Measurements from ENCODE around the gene CPNE9.

The CPNE9 gene

DNA sequence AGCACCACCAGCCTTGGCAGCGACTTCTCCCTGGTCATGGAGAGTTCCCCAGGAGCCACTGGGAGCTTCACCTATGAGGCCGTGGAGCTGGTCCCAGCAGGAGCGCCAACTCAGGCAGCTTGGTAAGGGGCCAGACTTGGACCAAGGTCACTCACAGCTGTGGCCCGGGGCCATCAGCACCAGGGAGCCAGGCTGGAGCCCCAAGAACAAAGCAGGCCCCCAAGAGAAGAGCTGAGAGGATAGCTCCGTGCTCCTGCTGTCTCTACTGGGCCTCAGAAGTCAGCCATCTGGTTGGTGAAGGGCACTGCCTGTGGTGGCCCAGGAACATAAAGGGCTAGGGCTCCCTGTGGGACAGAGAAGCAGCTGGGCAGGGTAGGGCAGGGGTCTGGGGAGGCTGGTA, 14.7 kb upstream of the CPNE9 start:
- no peak for FAIRE-seq

DNA sequence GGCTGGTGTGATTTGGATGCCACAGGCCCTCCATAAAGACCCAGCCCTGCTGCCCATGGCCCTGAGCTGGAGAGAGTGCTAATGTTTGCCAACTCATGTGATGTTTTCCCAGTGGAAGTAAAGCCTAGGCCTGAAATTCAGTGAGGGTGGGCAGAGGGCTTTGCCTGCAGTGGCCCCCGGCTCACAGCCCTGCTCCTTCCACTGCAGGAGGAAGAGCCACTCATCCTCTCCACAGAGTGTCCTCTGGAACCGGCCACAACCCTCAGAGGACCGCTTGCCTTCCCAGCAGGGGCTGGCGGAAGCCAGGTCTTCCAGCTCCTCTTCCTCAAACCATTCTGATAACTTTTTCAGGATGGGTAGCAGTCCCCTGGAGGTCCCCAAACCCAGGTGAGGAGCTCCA, 13.9 kb upstream of the CPNE9 start:
- no peak for FAIRE-seq

DNA sequence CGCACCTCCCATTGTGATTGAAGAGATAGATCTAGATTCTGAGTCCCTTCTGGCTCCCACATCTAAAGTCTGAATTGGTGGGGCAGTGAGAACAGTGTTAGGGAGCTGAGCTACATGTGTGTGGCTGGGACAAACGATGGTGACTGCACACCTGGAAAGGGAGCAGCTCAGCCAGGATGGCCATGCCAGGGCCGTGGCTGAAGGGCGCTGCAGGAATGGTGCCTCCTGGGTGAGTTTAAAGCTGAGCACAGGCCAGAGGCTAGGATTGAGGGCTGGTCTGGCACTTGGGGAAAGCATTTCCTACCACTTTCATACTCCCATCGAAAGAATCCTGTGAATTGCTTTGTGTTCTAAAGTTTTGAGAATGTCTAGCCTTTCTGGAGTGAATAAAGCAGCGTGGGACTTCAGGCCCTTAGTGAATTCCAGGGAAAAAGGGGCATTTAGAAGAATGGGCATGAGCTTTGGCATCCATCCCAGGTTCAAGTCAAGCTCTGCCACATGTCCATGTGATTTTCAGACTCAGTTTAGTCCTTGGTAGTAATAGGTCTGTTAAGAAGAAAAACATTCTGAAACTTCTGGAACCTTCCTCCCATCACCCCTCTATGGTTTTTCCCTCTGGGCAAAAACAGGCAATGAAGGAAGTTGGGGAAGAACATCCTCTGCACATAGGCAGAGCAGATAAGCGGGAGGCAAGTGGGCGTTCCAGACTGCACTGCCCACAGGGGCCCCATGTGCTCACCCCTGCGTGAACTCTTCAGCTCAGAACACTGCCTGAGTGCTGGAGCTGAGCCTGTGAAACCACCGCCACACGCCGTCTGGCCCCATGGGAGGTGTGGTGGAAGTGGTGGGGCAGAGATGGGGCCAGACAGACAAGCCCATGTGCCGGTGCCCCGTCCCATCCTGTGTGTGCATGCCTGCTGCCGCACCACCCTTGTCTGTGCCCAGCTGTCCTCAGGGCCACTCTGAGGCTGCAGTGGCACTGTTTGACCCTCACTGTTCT, 12.9 kb upstream of the CPNE9 start:
- no peak for FAIRE-seq

DNA sequence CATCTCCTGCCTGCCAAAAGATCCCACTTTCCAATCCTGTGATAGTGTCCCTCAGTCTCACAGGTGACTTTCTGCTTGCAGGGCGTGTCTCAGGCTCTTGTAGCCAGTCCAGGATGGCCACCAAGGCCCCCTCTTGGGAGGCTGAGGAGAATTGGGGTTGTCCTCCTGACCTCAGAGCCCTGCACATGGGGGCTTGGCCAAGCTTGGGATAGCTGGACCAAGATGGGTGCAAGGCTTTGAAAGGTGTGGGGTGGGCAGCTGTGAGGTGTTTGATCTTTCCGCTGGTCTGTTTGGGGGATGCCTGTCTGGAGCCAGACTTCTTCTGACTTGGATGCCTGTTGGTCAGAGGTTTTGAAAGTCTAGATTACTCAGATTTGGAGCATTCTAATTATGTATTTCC, 12.0 kb upstream of the CPNE9 start:
- no peak for FAIRE-seq

DNA sequence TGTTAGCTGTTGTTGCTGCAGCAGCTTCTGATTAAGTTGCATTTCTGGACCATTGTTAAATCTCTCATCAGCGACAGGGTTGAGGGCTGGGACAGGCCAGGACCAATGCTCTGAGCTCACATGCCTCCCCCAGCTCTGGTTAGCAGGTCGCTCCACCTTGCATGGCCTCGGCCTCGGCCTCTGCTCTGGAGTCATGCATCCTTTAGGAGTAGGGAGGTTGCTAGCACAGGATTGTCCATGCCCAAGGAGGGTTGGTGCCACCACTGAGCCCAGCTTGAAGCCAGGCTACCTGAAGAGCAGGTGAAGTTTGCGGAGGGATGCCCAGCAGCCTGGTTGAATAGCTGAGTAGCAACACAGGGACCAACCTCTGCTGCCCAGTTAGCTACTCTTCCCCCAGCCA, 11.2 kb upstream of the CPNE9 start:
- FAIRE-seq = no peak

DNA sequence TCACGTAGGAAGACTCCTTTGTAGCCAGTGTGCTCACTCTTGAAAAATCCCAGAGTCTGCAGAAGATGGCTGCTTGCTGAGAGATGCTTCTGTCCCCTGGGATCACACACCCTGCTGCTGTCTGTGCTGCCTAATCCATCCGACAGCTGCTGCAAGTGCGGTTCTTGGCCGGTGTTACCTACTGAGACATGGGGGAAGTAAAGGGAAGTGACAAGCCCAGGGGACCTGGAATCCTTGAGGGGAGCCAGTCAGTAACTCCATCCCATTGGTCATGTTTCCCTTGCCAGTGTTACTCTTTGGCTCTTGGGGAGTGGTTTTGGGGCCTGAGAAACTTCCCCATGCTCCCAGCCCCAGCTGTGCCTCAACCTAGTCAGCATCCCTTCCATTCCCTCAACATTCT, 8.3 kb upstream of the CPNE9 start:
- FAIRE-seq = no peak

DNA sequence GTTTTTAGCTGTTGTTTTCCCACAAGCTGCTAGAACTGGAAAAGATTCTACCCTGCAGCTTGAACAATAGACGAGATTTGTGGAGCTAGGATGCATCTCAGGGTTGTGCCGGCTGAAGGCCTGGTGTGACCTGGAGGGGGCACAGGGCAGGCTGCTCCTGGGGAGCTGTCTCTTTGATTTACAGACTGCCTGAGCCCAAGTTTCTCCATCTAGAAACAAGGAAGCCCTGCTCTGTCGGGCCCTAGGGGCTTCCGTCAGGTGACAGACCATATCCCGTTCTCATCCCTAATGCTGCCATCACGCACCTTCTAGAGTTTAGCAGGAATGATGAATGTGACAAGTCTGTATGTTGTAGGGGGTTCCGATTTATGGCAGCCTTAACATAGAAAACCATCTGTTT, 7.9 kb upstream of the CPNE9 start:
- no peak for FAIRE-seq

DNA sequence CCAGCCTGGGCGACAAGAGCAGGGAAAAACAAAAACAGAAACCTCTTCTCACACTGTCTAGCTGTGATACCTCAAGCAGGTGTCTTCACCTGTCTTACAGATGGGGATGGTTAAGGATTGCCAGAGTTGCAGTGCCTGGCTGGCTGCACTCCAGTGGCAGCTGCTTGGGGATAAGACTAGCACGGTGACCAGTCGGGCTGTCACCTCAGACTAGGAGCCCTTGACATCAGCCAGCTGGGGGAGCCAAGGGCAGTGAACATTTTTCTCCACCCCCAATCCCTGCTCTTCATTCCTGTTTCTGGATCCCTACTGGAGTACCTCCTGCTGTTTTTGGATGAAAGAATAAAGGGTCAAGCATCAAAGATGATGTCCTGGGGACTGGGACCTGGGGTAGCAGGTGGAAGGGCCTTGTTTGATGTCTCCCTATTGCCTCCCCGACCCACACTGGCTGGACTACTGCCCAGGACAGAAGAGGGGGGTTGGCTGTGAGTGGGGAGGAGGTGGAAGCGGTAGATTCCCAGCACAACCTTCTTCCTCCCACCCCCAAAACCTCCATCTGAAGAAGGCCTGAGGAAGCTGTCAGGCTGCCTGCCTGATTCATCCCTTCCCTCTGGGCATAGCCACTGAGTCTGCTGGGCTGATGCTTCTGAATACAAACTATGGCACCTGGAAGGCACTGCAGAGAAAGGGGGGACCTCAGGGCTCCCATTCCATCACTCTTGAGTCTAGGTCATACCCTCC, 7.0 kb upstream of the CPNE9 start:
- FAIRE-seq = no peak

DNA sequence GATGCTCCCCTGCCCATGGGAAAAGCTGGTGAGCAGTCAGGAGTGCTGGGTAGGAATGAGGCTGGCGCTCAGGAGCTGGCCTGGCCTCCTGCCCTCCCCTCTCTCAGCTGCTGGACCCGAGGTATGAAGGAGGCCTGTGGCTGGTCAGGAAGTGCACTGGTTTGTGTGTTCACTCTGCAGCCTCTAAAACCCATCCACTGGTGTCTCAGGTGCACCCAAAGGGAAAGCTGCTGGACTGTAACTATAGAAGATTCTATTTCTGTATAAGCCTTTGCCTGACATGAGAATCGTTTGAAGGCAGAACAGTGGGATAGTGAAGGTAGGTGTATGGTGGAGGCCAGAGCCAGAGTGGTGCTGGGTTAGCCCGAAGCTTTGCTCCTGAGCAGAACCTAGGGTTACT, 5.7 kb upstream of the CPNE9 start:
- no peak for FAIRE-seq

DNA sequence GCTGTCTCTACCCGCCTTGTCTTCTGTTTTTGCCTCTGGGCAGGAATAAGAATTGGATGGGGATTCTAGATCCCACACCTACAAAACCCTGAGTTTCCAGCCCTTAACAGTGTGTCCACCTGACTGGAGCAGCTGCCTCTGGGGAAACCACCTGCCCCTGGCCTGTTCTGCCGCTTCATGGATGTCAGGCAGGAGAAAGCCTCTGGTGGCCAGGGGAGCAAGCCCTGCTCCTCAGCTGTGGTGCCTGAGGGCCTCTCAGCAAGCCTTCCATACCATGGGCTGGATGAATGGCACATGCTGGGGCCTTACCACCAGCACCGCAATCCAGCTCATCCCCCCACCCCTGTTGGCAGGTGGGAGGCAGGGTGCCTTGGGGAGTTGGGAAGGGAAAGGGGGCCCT, 5.3 kb upstream of the CPNE9 start:
- no peak for FAIRE-seq

DNA sequence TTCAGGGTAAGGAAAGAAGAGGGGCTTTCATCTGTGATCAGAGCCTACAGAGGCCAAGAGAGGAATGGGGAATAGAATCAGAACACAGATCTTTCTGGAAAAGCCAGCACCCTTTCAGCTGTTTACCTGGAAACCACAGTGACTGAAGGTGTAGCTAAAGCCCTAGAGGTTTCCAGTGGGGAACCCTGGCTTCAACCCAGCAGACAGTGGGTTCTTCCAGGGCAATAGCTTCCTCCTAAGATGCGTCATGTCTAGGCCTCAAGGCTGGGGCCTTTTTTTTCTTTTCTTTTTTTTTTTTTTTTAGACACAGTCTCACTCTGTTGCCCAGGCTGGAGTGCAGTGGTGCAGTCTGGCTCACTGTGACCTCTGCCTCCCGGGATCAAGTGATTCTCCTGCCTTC, 3.1 kb upstream of the CPNE9 start:
- no peak for FAIRE-seq

DNA sequence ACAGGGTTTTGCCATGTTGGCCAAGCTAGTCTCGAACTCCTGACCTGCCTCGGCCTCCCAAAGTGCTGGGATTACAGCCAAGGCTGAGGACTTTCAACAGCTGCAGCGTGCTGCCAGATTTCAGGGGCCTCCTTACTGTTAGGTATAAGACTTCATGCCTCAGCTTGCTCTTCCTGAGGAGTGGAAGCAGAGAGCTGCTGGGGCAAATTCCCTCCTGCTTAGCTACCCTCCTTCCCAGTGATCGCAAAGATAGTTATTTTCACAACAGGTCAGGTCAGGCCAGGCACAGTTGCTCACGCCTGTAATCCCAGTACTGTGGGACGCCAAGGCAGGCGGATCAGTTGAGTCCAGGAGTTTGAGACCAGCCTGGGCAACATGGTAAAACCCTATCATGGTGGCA, 2.6 kb upstream of the CPNE9 start:
- FAIRE-seq = no peak

DNA sequence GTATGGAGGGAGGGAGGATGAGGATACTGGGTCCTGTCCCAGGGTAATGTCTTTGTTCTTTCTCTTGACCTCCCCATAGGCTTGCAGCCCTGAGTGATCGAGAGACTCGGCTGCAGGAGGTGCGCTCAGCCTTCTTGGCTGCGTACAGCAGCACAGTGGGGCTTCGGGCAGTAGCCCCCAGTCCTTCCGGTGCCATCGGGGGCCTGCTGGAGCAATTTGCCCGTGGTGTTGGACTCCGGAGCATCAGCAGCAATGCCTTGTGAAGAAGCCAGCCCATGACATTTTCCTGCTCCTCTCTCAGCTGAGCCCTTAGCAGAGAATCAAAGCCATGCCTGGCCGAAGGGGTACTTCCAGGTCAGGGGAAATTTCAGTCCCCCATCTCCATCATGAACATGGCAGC, 1.9 kb upstream of the CPNE9 start:
- no peak for FAIRE-seq

DNA sequence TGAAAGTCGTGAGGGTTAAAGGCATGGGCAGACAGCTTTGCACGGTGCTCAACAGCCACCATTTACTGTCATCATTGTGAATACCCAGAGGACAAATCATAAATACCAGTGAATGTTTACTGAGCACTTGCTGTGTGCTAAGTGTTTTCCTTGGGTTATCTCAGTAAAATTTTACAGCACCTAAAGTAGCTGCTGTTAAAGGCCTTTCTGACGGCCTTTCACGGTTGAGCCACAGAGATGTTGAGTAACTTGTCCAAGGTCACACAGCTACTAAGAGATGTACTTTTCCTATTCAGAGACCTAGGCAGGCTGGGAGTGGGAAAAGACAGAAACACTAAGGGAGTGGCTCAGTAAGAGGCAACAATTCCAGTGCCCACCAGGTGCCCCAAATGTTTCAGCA, 393 bp upstream of the CPNE9 start:
- FAIRE-seq = no peak

DNA sequence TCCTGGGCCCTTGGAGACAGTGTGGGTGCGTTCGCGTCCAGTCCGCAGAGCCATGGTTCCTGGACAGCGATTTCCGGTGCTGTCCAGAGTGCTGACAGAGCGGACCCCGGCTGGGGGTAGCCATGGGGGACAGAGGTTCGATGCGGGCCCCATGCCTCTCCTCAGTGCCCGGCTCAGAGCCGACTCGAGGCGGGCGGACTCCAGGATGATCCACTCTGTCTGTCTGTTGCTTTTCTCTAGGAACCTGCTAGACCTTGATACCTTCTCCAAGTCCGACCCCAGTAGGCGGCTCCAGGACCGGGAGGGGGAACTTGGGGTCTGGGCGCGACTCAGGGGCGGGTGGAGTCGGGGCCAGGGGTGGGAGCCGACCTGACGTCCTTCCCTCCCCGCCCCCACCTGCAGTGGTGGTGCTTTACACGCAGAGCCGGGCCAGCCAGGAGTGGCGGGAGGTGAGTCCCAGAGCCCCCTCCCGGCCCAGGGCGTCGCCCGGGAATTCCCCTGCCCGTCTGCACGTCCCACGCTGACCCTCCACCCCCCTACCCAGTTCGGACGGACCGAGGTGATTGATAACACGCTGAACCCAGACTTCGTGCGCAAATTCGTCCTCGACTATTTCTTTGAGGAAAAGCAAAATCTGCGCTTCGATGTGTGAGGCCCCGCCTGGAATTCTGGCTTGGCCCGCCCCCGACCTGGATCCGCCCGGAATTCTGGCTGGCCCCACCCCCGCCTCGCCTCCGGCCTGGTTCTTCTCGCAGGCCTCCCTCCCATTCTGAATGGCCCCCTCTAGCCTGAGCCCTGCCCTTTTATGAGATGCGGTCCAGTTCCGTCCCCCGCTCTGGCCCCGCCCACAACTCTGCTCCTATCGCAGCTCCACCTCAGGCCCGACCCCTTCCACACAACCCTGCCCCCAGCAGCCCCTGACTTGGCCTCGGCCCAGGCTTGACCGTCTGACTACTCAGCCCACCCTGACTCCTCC, 1.0 kb downstream of the CPNE9 start:
- FAIRE-seq = no peak

DNA sequence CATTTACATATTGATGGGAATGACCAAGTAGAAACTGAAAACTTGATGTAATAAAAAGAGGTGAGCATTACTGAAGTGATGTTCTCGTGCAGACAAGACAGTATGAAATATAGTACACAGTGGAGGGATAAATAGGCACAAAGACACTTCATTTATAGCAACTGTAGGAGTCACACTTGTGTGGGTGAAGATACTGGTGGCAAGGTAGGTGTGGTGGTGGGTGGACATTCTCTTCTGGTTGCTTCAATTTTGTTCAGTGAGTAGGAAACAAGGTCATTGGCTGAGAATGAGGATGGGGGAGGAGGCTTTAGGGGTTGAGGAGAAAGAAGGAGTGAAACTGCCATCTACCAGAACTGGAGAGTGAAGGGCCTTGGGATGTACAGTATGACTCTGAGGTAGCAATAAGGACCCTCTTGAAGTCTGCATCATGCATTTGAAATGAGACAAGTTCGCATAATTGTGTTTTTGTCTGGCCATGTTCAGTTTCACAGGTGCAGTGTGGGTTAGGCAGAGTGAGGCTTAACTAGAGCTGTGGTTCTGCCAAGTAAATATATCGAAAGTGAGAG, 6.6 kb downstream of the CPNE9 start:
- FAIRE-seq = no peak

DNA sequence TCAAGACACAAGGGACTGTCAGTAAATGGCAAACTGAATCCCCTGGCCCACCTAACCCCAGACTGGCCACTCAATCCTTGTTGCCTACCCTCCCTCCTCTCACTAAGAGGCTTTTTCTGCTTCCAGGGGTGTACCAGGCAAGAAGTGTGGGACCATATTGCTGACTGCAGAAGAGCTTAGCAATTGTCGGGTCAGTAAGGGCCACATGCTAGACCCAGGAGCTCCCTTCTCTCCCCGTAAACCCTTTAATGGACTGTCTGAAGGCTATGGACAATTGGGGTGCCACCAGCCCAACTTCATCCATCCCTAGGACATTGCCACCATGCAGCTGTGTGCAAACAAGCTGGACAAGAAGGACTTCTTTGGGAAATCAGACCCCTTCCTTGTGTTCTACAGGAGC, 8.8 kb downstream of the CPNE9 start:
- no peak for FAIRE-seq

DNA sequence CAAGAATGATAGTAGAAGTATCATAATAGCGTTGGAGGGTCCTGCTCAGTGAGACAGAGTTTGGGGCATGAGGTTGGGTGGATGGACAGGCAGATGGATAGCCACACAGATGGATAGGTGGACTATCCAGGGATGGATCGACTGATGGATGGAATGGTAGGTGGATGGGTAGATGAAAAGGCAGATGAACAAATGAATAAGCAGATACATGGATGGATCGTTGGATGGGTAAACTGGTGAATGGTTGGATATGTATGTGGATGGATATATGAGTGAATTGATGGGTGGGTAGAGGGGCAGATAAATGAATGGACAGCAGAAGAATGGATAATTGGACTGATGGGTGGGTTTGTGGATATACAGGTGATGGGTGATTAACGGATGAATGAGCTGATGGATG, 9.5 kb downstream of the CPNE9 start:
- no peak for FAIRE-seq

DNA sequence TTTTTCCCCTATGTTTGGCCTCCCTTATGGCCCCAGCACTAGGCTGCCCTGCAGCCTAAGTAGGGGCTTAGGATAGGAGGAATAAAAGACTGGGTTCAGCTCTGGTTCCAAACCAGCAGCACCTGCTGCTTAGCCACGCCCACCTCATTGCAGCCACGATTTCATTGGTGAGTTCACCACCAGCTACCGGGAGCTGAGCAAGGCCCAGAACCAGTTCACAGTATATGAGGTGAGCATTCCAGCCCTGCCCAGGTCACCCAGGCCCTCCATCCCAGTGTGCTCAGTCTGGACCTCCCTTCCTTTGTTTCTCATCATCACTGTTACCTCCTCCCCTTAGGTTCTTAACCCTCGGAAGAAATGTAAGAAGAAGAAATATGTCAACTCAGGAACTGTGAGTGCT, 11.5 kb downstream of the CPNE9 start:
- FAIRE-seq = no peak

DNA sequence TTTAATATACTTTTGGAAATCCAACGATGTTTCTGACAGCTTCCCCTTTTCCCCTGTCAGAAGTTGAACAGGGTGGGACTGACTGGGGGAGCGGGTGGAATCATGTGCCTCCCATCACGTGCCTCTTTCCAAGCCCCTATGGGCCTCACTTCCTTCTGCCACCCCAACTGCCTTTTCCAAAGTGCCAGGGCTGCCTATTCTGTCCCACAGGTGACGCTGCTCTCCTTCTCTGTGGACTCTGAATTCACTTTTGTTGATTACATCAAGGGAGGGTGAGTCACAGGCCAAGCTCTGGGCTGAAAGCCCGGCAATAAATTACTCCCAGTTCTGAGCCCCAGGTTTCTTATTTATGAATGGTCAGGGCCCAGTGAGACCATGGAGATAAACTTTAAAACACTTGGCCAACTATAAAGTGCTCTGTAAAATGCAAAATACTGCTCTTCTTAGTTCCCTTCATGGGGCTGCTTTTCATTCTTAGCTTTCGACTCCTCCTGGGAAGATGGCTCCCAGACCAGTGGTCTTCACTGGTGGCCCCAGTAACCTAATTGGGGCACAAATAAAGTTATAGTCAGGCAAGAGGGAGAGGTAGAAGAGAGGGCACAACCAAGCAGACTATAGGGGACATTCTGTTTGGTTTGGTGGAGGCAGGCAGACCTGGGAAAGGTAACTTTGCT, 12.3 kb downstream of the CPNE9 start:
- no peak for FAIRE-seq

DNA sequence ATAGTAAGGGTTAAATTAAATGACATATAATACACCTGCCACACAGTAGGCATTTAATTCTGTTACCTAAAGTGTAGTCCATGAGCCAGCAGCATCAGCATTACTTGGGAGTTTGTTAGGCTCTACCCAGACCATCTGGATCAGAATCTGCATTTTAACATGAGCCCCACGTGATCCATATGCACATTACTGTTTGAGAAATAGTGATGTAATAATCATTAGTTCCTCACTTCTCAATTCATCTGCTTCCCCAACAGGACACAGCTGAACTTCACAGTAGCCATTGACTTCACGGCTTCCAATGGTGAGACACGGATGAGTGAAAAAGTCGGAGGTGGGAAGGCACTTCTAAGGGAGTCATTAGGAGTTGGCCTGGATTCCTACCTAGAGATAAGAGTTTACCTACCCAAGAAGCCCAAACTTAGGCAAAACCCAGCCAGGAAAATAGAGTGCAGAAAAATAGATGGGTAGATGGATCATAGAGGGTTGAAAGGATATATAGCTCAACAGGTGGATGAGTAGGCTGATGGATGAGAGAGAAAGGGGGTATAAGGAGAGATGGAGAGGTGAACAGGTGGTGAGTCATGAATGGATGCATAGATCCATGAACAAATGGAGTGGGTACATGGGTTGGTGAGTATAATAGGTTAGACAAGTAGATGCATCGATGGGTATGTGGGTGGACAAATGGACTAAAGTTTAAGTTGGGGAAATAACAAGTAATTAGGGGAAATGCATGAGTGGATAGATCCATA, 13.3 kb downstream of the CPNE9 start:
- FAIRE-seq = no peak

Data from colon (tissue), 2 donors.